ENCODE measurements around the gene GGTLC1. TPM values are rescaled to one million over a fixed set of nuclear protein-coding genes. Genes with fewer than 3 reads are reported as not detected.

Gene GGTLC1
- total and polyA plus RNA-seq, 4 donors, result 4.2 to 98.4 (median 17.5) TPM

DNA sequence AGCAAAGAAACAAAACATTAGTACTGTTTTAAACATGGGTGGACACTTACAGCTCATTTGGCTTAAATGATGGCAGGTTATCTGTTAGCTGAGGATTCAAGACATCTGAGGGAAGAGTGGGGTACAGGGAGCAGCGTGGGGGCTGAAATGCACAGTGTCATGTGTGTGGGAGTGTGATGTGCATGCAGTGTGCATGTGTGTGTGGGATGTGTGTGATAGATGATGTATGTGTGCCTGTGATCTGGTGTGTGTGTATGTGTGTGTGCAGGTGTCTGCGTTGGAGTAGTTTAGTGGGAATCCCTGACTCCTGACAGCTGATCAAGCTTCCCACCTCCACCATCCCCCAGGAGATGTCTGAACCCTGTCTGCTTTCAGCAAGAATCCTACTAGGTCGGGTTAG is 25.4 kb upstream of the GGTLC1 start:
- Histone ChIP-seq H3K27ac (ENCODE audit: low read depth in 1 of 2, low read length in 1 of 2) (no peak overlapping the region), H3K9me3 (ENCODE audit: control insufficient read depth in 4 of 4, insufficient read depth in 3 of 4, low read length in 3 of 4) (peaks cover 0 to 4% (median 0%) of the 10 kb centered on the region in 4 donors), H3K4me3 (no peak overlapping the region), H3K9ac (ENCODE audit: insufficient read depth in 1 of 2, low read length in 2 of 2) (no peak overlapping the region), H3K36me3 (ENCODE audit: control insufficient read depth in 4 of 4, insufficient read depth in 4 of 4, low read length in 4 of 4) (no peaks in the 10 kb centered on the region), H3K27me3 (ENCODE audit: control insufficient read depth in 3 of 3, insufficient read depth in 3 of 3, low read length in 2 of 3) (peaks cover 0 to 2% (median 0%) of the 10 kb centered on the region in 3 donors), H3K4me1 (ENCODE audit: control insufficient read depth in 5 of 5, insufficient read depth in 5 of 5, low read length in 5 of 5) (peaks cover 0 to 5% (median 0%) of the 10 kb centered on the region in 5 donors)
- DNase-seq (no peak), ATAC-seq (ENCODE audit: insufficient read depth, low FRiP score) (no peak)
- TF ChIP-seq, protein P1, sequence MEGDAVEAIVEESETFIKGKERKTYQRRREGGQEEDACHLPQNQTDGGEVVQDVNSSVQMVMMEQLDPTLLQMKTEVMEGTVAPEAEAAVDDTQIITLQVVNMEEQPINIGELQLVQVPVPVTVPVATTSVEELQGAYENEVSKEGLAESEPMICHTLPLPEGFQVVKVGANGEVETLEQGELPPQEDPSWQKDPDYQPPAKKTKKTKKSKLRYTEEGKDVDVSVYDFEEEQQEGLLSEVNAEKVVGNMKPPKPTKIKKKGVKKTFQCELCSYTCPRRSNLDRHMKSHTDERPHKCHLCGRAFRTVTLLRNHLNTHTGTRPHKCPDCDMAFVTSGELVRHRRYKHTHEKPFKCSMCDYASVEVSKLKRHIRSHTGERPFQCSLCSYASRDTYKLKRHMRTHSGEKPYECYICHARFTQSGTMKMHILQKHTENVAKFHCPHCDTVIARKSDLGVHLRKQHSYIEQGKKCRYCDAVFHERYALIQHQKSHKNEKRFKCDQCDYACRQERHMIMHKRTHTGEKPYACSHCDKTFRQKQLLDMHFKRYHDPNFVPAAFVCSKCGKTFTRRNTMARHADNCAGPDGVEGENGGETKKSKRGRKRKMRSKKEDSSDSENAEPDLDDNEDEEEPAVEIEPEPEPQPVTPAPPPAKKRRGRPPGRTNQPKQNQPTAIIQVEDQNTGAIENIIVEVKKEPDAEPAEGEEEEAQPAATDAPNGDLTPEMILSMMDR (IDR thresholded peaks at IDR 0.05; ENCODE audit: control extremely low read depth, extremely low read depth), result no peak
- 88 to 92% methylated on average over 3 of the region's 3 CpGs for WGBS, 2 donors

DNA sequence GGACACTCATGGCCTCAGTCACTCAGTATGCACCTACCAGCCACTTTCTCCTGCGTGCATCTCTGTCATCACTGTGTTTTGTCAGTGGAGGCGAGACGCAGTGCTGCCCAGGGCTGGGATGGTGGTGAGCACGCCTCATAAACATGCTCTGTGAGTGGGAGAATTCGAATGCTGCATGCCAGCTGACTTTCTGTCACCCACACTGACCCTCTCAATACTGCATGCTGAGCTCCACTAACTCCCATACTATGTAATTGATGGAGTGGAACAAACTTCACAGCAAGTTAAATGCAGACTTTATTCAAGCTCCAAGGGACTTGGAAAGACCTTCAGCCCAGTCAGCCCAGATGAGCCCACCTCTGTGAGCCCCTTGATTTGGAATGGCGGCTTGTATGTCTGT is 22.7 kb upstream of the GGTLC1 start:
- WGBS, 2 donors, result 90 to 97% methylated on average over 6 of the region's 6 CpGs
- ATAC-seq (ENCODE audit: insufficient read depth, low FRiP score), result no peak
- no peak overlapping the region for H3K4me3 ChIP-seq

DNA sequence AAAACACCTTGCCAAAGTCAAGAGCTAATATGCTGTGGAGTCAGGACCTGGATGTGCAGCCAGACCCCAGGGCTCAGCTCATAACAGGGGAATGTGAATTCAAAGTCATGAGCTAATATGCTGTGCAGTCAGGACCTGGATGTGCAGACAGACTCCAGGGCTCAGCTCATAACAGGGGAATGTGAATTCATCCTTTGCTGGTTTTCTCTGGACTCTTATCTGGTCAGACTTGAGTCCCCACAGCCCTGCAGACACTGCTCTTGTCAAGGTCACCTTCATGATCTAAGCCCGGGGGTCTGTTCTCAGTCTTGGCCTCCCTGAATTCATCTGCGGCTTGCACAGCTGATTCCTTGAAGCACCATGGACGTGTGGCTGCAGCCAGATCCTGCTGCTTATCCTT is 19.2 kb upstream of the GGTLC1 start:
- H3K4me3 ChIP-seq, result no peak overlapping the region
- ATAC-seq (ENCODE audit: insufficient read depth, low FRiP score) (no peak), DNase-seq (no peak)
- WGBS, 2 donors, result 88 to 89% methylated on average over 3 of the region's 3 CpGs
- H3K9me3 ChIP-seq (ENCODE audit: control insufficient read depth in 4 of 4, insufficient read depth in 3 of 4, low read length in 3 of 4), result no peaks in the 10 kb centered on the region
- peaks cover 0 to 4% (median 3%) of the 10 kb centered on the region in 3 donors for H3K27me3 ChIP-seq (ENCODE audit: control insufficient read depth in 3 of 3, insufficient read depth in 3 of 3, low read length in 2 of 3)
- TF ChIP-seq, protein P1 (IDR thresholded peaks at IDR 0.05; ENCODE audit: control extremely low read depth, extremely low read depth), result no peak
- H3K9ac ChIP-seq (ENCODE audit: insufficient read depth in 1 of 2, low read length in 2 of 2), result no peak overlapping the region
- no peak overlapping the region for H3K27ac ChIP-seq (ENCODE audit: low read depth in 1 of 2, low read length in 1 of 2)
- H3K4me1 ChIP-seq (ENCODE audit: control insufficient read depth in 5 of 5, insufficient read depth in 5 of 5, low read length in 5 of 5), result no peaks in the 10 kb centered on the region
- H3K36me3 ChIP-seq (ENCODE audit: control insufficient read depth in 4 of 4, insufficient read depth in 4 of 4, low read length in 4 of 4), result no peaks in the 10 kb centered on the region

More for the DNA sequence above, 22.7 kb upstream of the GGTLC1 start:
- no peak overlapping the region for H3K27ac ChIP-seq (ENCODE audit: low read depth in 1 of 2, low read length in 1 of 2)
- no peak overlapping the region for H3K9ac ChIP-seq (ENCODE audit: insufficient read depth in 1 of 2, low read length in 2 of 2)
- no peaks in the 10 kb centered on the region for H3K27me3 ChIP-seq (ENCODE audit: control insufficient read depth in 3 of 3, insufficient read depth in 3 of 3, low read length in 2 of 3)
- no peaks in the 10 kb centered on the region for H3K36me3 ChIP-seq (ENCODE audit: control insufficient read depth in 4 of 4, insufficient read depth in 4 of 4, low read length in 4 of 4)
- H3K9me3 ChIP-seq (ENCODE audit: control insufficient read depth in 4 of 4, insufficient read depth in 3 of 4, low read length in 3 of 4), result peaks cover 0 to 4% (median 0%) of the 10 kb centered on the region in 4 donors
- H3K4me1 ChIP-seq (ENCODE audit: control insufficient read depth in 5 of 5, insufficient read depth in 5 of 5, low read length in 5 of 5), result no peaks in the 10 kb centered on the region
- DNase-seq, result no peak
- TF ChIP-seq, protein P1 (IDR thresholded peaks at IDR 0.05; ENCODE audit: control extremely low read depth, extremely low read depth), result no peak

DNA sequence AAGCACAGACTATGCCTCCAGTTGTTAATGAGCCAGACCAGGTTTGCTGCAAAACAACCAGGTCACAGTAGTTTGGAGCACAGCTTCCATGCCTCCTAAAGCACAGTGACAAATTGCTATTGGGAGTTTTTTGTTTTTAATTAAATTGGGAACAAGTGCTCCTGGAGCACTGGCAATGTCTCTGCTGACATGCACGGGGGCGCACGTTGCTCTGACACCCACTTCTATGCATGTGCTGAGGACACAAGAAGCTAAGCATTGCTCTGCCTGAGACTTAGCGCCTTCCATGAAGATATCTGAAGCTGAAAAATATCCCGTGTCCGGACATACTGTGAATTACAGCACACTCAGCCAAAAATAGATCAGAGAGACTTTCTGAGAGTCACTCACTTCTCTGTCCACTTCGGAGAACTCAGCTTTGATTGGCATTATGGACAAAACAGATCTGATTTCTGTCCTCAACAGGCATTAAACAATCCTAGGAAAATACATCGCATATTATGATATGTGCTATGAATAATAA is 18.6 kb upstream of the GGTLC1 start:
- TF ChIP-seq, protein P1 (IDR thresholded peaks at IDR 0.05; ENCODE audit: control extremely low read depth, extremely low read depth), result no peak
- ATAC-seq (ENCODE audit: insufficient read depth, low FRiP score) (no peak), DNase-seq (no peak)
- Histone ChIP-seq H3K36me3 (ENCODE audit: control insufficient read depth in 4 of 4, insufficient read depth in 4 of 4, low read length in 4 of 4) (no peaks in the 10 kb centered on the region), H3K27me3 (ENCODE audit: control insufficient read depth in 3 of 3, insufficient read depth in 3 of 3, low read length in 2 of 3) (peaks cover 0 to 5% (median 3%) of the 10 kb centered on the region in 3 donors), H3K9me3 (ENCODE audit: control insufficient read depth in 4 of 4, insufficient read depth in 3 of 4, low read length in 3 of 4) (no peaks in the 10 kb centered on the region), H3K9ac (ENCODE audit: insufficient read depth in 1 of 2, low read length in 2 of 2) (no peak overlapping the region), H3K4me3 (no peak overlapping the region), H3K4me1 (ENCODE audit: control insufficient read depth in 5 of 5, insufficient read depth in 5 of 5, low read length in 5 of 5) (no peaks in the 10 kb centered on the region), H3K27ac (ENCODE audit: low read depth in 1 of 2, low read length in 1 of 2) (no peak overlapping the region)
- WGBS, 2 donors, result 69 to 87% methylated on average over 8 of the region's 8 CpGs

Data from lung (tissue), 12 donors.